ENCODE measurements around the gene FETUB. TPM values are rescaled to one million over a fixed set of nuclear protein-coding genes. Genes with fewer than 3 reads are reported as not detected.

Gene FETUB
- total and polyA plus RNA-seq, 12 donors = 0.21 to 0.42 (median 0.30) TPM; not detected in 8

GRCh38 chr3:186609247-186609868 is 30.8 kb upstream of the FETUB start:
- Histone ChIP-seq H3K4me3 (no peak overlapping the region), H3K9me3 (no peaks in the 10 kb centered on the region), H3K27me3 (peaks cover 0 to 16% (median 3%) of the 10 kb centered on the region in 7 donors), H3K27ac (no peak overlapping the region), H3K4me1 (no peaks in the 10 kb centered on the region), H3K36me3 (no peaks in the 10 kb centered on the region)
- DNase-seq (no peak), ATAC-seq (peak in 3 of 8 donors; percentile 29 to 49 (median 47))
- intact Hi-C loops (cut with DNase I) = no loop called here
- 92% methylated on average over 8 of the region's 8 CpGs for WGBS, 2 donors
- peak in 5 of 9 donors; percentile 11 to 36 (median 22) for TF ChIP-seq CTCF (IDR thresholded peaks at IDR 0.05)

- Histone ChIP-seq H3K27me3 (peaks cover 0 to 31% (median 8%) of the 10 kb centered on the region in 7 donors), H3K9me3 (no peaks in the 10 kb centered on the region), H3K36me3 (no peaks in the 10 kb centered on the region), H3K4me1 (peaks cover 0 to 5% (median 3%) of the 10 kb centered on the region in 9 donors), H3K4me3 (no peak overlapping the region), H3K27ac (no peak overlapping the region)
- DNase-seq (no peak), ATAC-seq (no peak)
- TF ChIP-seq CTCF (IDR thresholded peaks at IDR 0.05) = no peak
- 68 to 77% methylated on average over 5 of the region's 5 CpGs for WGBS, 2 donors
- intact Hi-C loops (cut with DNase I) = loop anchor here in 2 of 10 donors (5.0 to 10.0 kb wide), 3 partner anchors 143 to 553 kb away; no protein-coding TSS in a partner anchor
Observed at GRCh38 chr3:186612065-186612464, 28.1 kb upstream of the FETUB start.

- Histone ChIP-seq H3K4me1 (peaks cover 0 to 11% (median 6%) of the 10 kb centered on the region in 9 donors), H3K27me3 (peaks cover 0 to 40% (median 17%) of the 10 kb centered on the region in 7 donors), H3K9me3 (no peaks in the 10 kb centered on the region), H3K4me3 (no peak within 1 kb of the TSS), H3K36me3 (no peaks in the 10 kb centered on the region), H3K27ac (no peak within 1 kb of the TSS)
- no peak for DNase-seq
- ATAC-seq = no peak
- TF ChIP-seq CTCF (IDR thresholded peaks at IDR 0.05) = no peak
- intact Hi-C loops (cut with DNase I) = loop anchor here in 2 of 10 donors (5.0 to 10.0 kb wide), 3 partner anchors 142 to 552 kb away; no protein-coding TSS in a partner anchor
- 86 to 87% methylated on average over 7 of the region's 7 CpGs for WGBS, 2 donors
Observed at GRCh38 chr3:186612721-186613636, 27.2 kb upstream of the FETUB start, which contains the start of gene AHSG. TSS of gene AHSG (plus strand) at chr3:186613060. CDS start at chr3:186613142, 82 bp downstream.

GRCh38 chr3:186613637-186614265 is 26.4 kb upstream of the FETUB start:
- Histone ChIP-seq H3K9me3 (no peaks in the 10 kb centered on the region), H3K27me3 (peaks cover 0 to 48% (median 21%) of the 10 kb centered on the region in 7 donors), H3K36me3 (no peaks in the 10 kb centered on the region), H3K4me1 (peaks cover 0 to 11% (median 6%) of the 10 kb centered on the region in 9 donors), H3K27ac (no peak overlapping the region), H3K4me3 (no peak overlapping the region)
- DNase-seq (no peak), ATAC-seq (no peak)
- no peak for TF ChIP-seq CTCF (IDR thresholded peaks at IDR 0.05)
- intact Hi-C loops (cut with DNase I) = loop anchor here in 8 of 10 donors (2.0 to 10.0 kb wide), 7 partner anchors 139 to 551 kb away; no protein-coding TSS in a partner anchor
- 44 to 55% methylated on average over 4 of the region's 4 CpGs for WGBS, 2 donors

Measured in heart right ventricle (tissue), 16 donors.